GM19025 (cell line): Measurements from ENCODE around the gene MED22.

Source experiments
- ATAC-seq: cut with Tn5 transposase; IDR thresholded peaks from one replicate; pipeline ENCODE4 v1.9.1; 2021; ENCODE audit warnings: mild to moderate bottlenecking, low read depth, moderate library complexity; ENCODE audit not compliant: unreplicated experiment

The MED22 gene

GRCh38 chr9:133357656-133358055 is 9.7 kb upstream of the MED22 start:
- ATAC-seq: no peak

GRCh38 chr9:133356391-133357091 is 8.6 kb upstream of the MED22 start, which contains the start of the genes SURF1 and SURF2:
Gene SURF1 (minus strand): TSS chr9:133356487. CDS start chr9:133356453, 34 bp downstream.
Gene SURF2 (plus strand): TSS chr9:133356550. CDS start chr9:133356593, 43 bp downstream.
- ATAC-seq: peak; percentile 75

- peak; percentile 25 for ATAC-seq
Observed at GRCh38 chr9:133355881-133356357, 8.0 kb upstream of the MED22 start.

GRCh38 chr9:133354766-133355165 is 6.8 kb upstream of the MED22 start:
- no peak for ATAC-seq

GRCh38 chr9:133353548-133353947 is 5.6 kb upstream of the MED22 start:
- ATAC-seq: no peak

- no peak for ATAC-seq
Observed at GRCh38 chr9:133352635-133353340, 4.9 kb upstream of the MED22 start.

GRCh38 chr9:133351908-133352634 is 4.1 kb upstream of the MED22 start:
- ATAC-seq: no peak

- no peak for ATAC-seq
Observed at GRCh38 chr9:133351526-133351907, 3.6 kb upstream of the MED22 start.

GRCh38 chr9:133349965-133350616 is 2.2 kb upstream of the MED22 start:
- ATAC-seq: no peak

GRCh38 chr9:133348718-133349573 is 1.0 kb upstream of the MED22 start:
- no peak for ATAC-seq

- ATAC-seq: no peak
Observed at GRCh38 chr9:133347515-133347984, 381 bp downstream of the MED22 start.

GRCh38 chr9:133346021-133346785 is 1.7 kb downstream of the MED22 start:
- no peak for ATAC-seq

GRCh38 chr9:133345596-133345995 is 2.3 kb downstream of the MED22 start:
- no peak for ATAC-seq

GRCh38 chr9:133344979-133345378 is 3.0 kb downstream of the MED22 start:
- ATAC-seq: no peak

GRCh38 chr9:133344071-133344470 is 3.9 kb downstream of the MED22 start:
- no peak for ATAC-seq

GRCh38 chr9:133342570-133342969 is 5.4 kb downstream of the MED22 start:
- no peak for ATAC-seq

GRCh38 chr9:133342069-133342406 is 5.9 kb downstream of the MED22 start:
- no peak for ATAC-seq

- ATAC-seq: no peak
Observed at GRCh38 chr9:133341369-133342068, 6.4 kb downstream of the MED22 start.
